HG03460 (cell line): ENCODE measurements around the gene TSPAN32.

Experiments used
- ATAC-seq: cut with Tn5 transposase; IDR thresholded peaks from one replicate; pipeline ENCODE4 v1.9.1; 2021; ENCODE audit not compliant: unreplicated experiment

Gene TSPAN32

GRCh38 chr11:2302896-2303626 is 1.2 kb downstream of the TSPAN32 start:
- no peak for ATAC-seq

- ATAC-seq: no peak
Observed at GRCh38 chr11:2303627-2304505, 2.1 kb downstream of the TSPAN32 start.

DNA sequence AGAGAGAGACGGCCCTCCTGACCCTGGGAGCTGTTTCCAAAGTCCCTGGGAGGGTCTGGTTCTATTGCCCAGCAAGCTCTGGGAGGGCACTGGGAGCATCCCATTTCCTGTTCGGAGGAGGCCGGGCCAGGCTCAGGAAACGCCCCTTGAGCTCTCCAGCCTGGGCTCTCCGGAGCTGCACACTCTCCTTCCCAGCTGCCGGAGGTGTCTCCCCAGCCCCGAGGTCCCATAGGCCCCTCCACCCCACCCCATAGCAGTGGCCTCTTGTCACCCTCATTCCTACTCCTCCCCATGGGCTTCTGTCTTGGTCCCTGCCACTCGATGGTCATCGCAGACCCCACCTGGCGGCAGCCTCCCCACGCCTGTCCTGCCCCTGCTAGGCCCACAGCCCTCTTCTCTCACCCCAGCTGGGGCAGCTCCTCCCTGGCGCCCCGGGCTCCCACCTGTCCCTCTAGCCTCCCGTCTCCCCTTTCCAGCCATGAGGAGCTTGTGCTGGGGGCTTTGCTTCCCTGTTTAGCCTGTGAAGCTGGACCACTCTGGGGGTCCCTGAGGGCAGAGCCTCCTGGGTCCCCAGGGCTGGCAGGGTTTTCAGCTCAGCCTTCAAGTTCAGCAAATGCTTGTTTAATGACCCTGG is 2.8 kb downstream of the TSPAN32 start:
- ATAC-seq: no peak

- no peak for ATAC-seq
Observed at GRCh38 chr11:2305140-2305778, 3.4 kb downstream of the TSPAN32 start.

GRCh38 chr11:2305788-2306451 is 4.1 kb downstream of the TSPAN32 start:
- no peak for ATAC-seq

GRCh38 chr11:2306452-2306823 is 4.6 kb downstream of the TSPAN32 start:
- ATAC-seq: no peak

GRCh38 chr11:2306877-2307500 is 5.2 kb downstream of the TSPAN32 start:
- no peak for ATAC-seq

- ATAC-seq: no peak
Observed at GRCh38 chr11:2307501-2308331, 5.9 kb downstream of the TSPAN32 start.

DNA sequence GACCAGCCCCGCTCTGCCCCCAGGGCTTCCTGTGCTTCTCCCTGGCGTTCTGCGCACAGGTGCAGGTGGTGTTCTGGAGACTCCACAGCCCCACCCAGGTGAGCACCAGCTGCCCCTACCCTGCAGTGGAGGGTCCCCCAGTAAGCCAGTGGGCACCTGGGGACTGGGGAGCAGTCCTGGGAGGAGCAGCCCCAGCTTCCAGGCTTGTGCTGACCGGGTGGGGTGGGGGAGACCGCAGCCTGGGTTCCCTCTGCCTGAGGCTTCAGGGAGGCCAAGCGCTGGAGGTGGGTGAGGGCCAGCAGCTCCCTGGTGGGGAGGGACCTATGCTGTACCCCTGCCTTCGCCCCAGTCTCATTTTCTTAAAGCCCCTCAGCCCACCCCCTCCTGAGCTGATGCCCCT is 6.9 kb downstream of the TSPAN32 start:
- no peak for ATAC-seq

DNA sequence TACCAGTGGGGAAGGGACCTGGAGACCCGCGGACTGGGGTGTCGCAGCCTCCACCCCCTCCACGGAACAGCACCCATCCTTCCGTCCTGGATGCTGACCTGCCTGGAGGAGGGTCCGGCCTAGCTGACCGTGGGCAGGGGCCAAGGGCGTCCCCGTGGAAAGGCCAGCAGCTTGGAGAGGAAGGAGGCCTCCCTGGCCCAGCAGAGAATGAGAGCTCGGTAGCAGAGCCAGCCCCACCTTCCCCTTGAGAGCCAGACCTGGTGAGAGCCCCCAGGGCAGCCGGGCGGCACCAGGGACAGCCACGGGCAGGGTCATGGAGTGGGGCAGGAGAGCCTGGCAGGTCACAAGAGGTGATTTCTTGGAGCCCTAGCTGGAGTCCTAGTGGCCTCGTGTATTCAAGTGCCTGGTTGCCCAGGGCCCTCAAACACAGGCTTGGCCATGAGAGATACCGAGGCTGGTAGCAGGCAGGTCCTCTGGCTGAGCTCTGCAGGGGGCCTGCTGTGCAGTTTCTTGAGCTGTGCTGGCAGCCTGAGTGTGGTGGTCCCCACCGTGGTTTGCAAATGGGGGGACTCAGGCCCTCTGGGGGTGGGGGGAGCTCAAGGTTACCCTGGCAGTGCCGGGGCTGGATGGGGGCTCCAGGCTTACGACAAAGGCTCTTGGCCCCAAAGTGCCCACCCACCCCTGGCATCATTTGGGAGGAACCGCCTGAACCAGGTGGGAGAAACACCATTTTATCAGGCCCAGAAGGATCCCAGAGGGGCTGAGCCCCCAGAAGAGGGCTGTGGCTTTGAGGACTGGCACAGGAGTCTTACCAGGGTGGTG is 7.6 kb downstream of the TSPAN32 start:
- ATAC-seq: no peak

- no peak for ATAC-seq
Observed at GRCh38 chr11:2310073-2310785, 8.4 kb downstream of the TSPAN32 start.

- no peak for ATAC-seq
Observed at GRCh38 chr11:2310786-2311352, 9.1 kb downstream of the TSPAN32 start.

DNA sequence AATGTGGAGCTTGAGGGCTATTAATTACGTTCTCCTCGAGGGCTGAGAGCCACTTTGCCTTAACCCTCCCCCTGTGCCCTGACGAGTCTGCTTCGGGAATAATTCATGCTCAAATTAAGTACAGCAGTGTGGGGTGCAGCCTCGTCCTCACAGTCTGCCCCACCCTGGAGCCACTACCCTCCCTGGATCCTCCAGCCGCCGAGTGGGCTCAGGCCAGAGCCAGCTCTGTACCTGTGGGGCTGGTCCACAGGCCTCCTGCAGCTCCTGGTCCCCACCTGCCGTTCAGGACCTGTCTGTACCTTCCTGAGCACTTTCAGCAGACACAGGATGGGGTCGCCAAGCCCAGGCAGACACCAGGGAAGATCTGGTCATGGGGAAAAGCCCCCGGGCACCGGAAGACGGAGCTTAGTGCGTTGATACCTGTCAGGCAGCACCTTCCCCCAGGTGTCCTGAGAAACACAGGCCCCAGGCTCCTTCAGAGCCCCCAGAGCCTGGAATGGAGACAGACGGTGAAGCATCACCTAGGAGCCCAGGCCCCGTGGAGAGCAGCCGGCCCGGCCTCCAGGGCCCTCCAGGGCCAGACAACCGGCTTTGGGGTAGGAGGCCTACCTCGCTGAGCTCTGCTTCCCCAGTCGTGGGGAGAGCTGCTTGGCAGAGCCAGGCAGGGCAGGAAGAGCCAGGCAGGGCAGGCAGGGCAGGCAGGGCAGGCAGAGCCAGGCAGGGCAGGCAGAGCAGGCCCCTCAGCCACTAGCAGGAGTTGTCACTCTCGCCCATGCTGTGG is 9.7 kb downstream of the TSPAN32 start:
- no peak for ATAC-seq

DNA sequence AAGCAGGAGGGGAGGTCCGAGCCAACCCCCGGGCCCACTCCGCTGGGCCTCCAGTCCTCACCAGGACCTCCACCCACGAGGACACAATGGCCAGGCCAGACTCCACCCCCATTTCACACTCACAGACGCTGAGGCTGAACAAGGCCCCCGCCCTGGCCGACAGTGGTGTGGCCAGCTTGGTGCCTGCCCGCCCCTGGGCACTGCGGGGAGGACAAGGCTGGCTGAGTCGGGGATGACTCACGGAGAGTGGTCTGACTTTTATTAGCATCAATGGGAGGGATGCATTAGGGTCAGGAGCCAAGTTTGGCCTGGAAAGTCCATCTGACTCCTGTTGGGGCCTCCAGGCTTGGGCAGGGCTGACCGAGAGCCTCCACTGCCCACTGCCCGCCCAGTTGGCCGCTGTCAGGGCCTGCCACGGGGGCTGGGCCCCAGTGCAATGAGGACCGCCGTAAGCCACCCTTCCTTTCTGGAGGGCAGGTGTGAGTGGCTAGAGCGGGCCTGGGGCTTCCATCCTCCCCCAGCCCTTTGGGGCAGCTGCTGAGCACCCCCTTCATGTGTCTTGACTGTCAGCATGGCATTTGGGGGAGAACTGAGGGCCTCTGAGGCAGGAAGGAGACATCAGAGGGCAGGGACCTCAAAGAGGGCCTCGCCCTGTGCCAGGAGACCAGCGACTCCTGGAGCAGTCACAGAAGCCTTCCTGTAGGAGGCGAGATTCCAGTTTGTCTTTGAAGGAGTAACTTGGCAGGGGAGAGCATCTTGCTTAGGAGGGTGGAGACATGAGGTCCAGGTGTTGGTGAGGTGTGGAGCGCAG is 10.6 kb downstream of the TSPAN32 start:
- no peak for ATAC-seq

DNA sequence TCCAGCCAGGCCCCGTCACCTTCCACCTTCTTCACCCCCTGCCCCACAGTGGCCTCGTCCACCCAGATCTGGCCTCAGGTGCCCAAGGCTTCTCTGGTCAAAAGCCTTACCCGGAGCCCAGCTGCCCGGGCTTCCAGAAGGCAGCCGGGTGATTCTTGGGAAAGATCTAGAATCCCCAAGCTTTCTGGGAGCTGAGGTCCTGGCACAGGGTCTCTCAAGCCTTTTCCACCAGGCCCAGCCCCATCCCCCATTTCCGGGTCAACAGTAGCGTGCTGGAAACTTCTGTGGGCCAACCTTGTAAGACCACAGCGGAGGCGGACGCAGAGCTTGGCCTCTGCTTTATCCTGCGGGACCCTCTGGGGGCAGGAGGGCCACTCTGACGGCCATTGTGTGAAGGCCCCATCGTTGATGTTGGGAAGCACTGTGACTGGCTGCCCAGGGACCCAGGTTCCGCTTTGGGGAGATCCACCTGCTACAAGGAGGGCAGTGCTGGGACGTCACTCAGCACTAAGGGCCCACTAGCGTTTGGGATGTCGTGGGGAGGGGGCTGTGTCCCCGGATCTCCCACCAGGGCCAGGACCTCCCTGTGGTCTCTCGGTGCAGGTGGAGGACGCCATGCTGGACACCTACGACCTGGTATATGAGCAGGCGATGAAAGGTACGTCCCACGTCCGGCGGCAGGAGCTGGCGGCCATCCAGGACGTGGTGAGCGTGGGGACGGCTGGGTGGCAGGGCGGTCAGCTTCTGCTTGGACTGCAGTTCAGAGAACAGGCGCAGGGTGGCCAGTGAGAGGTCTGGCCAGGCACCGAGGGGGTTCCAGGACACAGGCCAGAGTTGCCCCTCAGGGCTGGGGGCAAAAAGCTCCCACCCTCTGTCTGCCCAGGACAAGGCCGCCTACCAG is 11.5 kb downstream of the TSPAN32 start:
- ATAC-seq: no peak
